SIG-M5 treated with dmso at 0.1 percent for 504 hours (cell line): ENCODE measurements around the gene GTPBP2.
A peak's percentile ranks its signal among the peaks of the same experiment; 100 is the strongest.
"Not testable (repeated sequence)": the region's sequence is repeated elsewhere in the genome, so short reads cannot be mapped to it uniquely, and the experiment has no call there.

ENCODE experiments used
- DNase-seq: peaks from one replicate; lab custom pipeline; 2025; ENCODE audit not compliant: unreplicated experiment; lab: John Stamatoyannopoulos, UW

The GTPBP2 gene

DNA sequence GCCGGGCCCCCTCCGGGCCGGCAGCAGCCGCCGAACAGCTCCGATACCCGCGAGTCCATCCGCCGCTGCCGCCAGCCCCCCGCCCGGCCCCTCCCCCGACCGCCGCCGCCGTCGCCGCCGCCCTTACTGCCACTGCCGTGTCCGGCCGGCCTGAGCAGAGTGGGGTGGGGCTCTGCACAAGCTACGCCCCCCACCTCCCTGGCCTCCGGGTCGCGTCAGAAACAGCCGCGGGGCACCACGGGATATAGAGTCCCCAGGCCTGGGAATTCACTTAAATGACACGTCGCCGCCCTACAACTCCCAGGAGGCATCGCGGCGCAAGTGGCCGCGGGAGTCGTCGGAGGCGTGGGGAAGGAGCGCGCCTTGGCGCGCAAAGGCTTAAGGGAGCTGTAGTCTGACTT lies at the start of gene GTPBP2:
Gene GTPBP2, minus strand, starts transcription at position 161 of the 401 bp plus-strand sequence. Its CDS starts 102 bp downstream, at position 59.
- peak; percentile 96 for DNase-seq

DNA sequence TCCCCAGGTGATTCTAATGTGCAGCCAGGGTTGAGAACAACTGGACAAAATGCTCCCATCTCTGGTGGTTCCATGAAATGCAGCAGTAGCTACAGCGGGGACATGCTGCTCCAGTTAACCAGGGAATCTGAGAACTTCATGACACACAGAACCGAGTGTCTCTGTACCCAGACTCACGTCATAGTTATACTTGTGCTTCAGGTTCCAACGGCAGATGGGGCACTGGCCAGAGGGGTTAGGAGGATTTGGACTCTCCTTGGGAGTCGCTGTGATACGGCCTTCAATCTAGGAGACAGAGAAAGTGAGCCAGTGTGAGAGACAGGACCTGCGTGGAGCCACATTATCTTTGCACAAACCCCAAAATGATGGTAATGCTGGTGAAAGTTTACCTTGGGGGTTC lies 49.3 kb upstream of the GTPBP2 start:
- DNase-seq, result no peak

- no peak for DNase-seq
Observed at GRCh38 chr6:43677759-43678158, 48.7 kb upstream of the GTPBP2 start.

- no peak for DNase-seq
Observed at GRCh38 chr6:43676962-43677606, 48.0 kb upstream of the GTPBP2 start.

DNA sequence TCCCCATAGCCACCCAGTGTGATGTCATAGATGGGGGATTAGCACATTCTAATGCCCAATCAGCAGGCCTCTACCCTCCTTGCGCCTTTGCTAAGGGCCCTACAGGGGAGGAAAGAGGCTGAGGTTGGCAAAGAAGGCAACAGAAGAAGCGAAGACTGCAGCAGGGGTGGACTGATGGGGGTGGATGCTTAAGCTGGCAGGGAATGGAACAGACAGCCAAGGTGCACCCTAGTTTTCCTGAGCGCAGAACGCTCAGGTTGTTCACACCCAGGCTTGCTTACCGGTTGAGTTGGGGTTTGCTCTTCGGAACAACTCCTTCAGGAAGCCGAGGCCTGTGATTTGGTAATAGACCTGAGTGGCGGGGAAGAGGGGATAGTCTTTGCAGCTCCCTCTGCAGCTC lies 45.9 kb upstream of the GTPBP2 start:
- no peak for DNase-seq

DNA sequence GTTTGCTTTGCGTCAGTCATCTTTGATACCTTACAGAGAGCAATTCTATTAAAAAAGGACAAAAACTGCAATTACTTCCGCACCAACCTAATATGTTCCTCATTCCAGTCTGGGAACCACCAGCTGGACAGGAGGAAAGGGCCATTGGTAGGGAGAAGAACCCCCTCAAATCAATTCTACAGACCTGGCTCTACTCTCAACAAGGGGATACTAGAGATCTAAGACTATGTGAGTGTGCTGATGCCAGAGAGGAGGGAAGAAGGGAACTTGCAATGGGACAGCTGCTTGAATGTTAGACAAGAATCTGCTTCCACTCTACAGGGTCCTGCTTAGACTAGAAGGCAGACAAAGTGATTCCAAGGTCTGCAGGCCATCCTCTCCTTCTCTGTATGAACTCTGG lies 45.2 kb upstream of the GTPBP2 start:
- no peak for DNase-seq

DNA sequence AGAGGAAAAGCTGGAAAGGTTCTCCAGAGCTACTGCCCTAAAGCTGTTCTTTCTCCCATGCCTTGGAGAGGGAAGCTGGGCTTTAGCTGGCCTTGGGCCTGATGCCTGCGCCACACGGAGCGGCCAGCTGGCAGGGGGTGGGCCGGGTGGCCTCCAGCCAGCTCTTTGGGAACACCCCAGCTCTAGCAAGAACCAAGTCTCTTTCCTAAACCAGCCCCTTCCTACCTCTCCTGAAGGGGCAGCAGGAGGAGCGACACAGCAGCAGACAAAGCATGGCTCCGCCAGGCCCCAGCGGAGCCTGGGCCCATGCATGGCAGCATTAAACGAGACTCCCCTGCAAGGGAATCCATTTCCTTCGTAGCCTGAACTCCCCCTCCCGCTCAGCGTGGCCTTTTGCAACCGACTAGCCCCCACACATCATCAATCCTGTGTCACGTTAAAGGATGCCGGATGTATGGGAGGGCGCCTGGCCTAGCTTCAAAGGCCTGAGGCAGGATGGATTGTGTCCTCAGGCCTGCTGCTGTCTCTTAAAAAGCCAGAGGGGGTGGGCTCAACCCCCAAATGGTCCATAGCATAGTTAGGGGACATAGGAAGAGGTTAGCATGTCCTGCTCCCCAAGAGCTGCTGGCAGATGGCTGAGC lies 44.5 kb upstream of the GTPBP2 start:
- DNase-seq, result no peak

- no peak for DNase-seq
Observed at GRCh38 chr6:43671801-43672690, 43.0 kb upstream of the GTPBP2 start.

DNA sequence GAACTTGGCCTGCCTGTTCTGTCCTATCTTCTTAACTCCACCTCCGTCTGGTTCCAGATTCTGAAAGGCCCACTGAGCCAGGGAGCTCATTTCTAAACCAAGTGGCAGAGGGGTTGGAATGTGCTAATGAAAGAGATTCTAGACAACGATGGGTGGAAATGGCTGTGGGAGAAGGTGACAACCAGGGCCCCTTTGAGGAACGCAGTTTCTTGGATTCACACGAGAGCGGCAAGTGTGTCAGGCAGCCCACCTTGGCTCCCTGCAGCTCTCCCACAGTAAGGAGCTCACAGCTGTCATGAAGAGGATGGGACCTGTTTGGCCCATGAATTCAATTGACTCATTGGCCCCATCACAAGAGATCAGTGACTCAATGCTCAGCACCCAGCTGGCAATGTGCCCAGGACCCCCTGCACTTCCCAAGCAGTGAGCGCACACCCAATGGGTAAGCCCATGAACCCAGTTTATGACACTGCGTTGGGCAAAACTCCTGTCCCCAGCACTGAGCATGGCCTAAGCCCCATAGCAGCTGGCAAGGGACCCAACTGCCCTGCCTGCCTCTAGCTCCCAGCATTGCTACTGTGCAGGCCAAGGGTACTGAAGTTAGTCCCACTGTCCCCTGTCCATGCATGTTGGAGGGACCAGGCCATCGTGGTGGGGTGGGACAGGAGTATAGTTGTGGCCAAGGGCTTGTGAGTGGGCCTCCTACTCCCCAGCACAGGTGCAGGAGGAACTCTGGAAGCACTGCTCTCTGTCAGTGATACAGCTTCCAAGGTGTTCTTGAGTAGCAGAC lies 42.1 kb upstream of the GTPBP2 start:
- DNase-seq, result no peak

- no peak for DNase-seq
Observed at GRCh38 chr6:43670623-43670986, 41.5 kb upstream of the GTPBP2 start.

GRCh38 chr6:43669922-43670622 lies 41.0 kb upstream of the GTPBP2 start:
- no peak for DNase-seq

- DNase-seq, result no peak
Observed at GRCh38 chr6:43669050-43669921, 40.2 kb upstream of the GTPBP2 start.

GRCh38 chr6:43668151-43669028 lies 39.3 kb upstream of the GTPBP2 start:
- DNase-seq, result peak; percentile 46

DNA sequence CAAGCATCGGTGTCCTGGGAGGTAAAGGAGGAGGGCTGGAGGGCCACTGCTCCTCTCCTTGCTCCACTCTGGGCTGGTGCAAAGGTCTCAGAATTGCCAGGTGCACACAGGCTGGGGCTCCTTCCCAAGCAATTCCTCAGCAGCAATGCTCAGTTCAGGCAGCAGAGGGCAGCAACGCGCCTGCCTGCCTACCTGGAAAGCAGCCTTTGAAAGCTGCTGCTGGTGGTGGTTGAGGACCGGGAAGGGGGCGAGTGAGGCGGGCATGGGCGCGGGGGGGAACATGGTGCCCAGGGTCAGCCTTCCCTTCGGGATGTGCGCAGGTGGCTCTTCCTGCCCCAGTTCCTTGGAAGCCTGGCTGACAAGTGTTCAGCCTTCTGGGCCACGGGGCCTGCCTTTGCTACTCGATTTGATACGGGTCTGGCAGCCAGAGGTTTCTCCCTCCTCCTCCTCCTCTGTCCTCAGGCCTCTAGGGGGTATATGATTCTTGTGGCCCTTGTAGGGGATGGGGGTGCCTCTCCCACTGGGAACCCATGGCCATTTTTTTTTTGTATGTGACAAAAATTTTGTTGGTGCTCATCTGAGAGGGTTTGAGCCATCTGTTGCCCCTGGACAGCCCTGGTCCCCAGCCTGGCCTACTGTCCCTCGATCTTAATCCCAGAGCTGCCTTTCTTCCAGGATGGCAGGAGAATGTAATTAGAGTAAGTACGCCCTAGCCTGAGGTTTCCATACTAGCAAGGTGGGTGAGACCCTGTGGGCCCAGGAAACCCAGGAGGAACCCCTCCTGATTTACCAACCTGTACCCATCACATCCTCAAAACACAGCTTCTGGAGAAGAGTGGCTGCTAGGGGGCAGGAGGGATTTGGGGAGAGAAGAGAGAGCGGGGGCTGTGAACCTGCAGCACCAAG lies 38.4 kb upstream of the GTPBP2 start:
- peak; percentile 58 for DNase-seq

- DNase-seq, result no peak
Observed at GRCh38 chr6:43666196-43666920, 37.3 kb upstream of the GTPBP2 start.

DNA sequence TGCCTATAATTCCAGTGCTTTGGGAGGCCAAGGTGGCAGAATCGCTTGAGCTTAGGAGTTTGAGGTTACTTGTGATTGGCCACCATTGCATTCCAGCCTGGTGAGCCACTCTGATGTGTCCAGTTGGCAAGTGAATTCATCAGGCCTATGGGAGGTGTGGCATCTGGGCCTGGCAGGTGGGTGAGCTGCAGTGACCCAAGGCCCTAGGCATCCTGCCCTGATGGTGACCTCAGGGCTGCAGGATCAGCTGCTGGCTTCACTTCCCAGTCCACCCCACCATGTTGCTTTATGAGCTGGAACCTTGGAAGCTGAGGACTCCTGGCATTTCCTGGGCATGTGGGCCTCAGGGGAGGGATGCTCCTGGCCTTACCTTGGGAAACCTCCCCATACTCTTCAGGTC lies 36.3 kb upstream of the GTPBP2 start:
- no peak for DNase-seq

DNA sequence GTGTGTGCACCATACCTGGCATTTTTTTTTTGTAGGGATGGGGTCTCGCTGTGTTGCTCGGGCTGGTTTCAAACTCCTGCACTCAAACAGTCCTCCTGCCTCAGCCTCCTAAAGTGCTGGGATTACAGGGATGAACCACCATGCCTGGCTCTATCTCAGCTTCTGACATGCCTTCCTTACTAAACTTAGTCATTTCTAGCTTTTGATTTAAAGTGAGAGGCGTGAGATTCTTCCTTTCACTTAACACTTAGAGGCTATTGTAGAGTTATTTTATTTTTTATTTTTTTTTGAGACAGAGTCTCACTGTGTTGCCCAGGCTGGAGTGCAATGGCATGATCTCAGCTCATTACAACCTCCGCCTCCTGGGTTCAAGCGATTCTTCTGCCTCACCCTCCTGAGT lies 33.9 kb upstream of the GTPBP2 start:
- not testable (repeated sequence) for DNase-seq
